Measurements from ENCODE around the gene NLGN1.
"Not testable (repeated sequence)": the region's sequence is repeated elsewhere in the genome, so short reads cannot be mapped to it uniquely, and the experiment has no call there.

The NLGN1 gene

DNA sequence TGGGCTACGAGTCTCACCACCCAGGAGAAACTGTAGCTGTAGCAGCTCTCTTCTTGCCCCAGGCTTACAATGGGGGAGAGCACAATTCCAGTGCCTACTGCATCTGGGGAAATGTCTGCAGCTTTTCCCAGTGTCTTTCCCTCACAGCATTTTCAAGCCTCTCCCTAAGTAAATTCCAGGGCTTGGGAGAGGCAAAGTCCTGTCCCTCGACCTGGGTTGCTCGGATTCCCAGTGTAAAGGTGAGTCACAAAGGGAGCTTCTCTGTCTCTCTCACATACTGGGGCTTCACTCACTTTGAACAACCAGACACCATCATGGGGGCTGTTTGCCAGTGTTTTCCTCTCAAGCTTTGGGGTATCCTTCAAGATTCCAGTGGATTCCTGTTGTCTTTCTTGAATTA lies 772.2 kb downstream of the NLGN1 start:
- DNase-seq (ENCODE audit: low spot score): no peak

DNA sequence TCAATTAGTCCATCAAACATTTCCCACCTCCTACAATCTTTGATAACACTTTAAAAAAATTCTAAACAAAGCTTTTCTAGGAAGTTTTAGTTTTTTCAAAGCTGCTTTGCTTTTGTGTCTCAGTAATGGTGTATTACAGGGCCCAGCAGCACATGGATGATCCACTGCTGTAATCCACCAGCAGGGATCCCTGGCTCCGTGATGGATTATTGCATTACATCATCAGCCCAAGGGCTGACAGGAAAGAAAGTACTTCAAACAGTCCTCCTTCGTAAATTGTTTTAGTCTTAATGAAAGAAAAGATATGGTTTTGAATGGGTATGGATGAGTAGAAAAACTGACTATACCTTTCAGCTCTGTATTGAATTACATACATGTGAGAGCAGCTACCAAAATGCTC lies 772.7 kb downstream of the NLGN1 start:
- no peak for DNase-seq (ENCODE audit: low spot score)

DNA sequence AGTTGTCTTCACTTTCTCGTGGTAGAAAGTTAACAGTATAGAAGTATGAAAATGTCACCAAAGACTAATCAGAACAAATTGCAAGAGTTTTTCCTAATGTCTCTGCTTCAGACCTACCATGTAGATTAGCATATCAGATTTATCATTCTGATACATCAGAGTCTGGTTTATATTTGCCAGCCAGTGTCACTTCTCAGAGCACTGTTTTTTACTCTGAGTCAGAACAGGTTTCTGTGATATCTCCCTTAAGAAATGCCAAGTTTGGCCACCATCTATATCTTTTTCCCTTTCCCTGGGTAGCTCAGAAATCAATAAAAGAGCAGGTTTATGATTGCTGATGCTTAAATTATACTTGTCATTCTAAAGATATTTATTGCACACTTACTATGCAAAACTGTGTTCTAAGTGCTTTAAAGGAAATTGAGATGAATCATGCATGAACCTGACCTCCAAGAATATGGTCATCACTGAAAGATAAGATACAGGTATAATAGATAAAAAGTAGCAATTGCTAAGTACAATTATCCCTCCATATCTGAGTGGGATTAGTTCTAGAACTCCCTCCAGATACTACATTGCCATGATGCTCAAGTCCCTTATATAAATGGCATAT lies 788.9 kb downstream of the NLGN1 start:
- DNase-seq (ENCODE audit: low spot score): no peak

DNA sequence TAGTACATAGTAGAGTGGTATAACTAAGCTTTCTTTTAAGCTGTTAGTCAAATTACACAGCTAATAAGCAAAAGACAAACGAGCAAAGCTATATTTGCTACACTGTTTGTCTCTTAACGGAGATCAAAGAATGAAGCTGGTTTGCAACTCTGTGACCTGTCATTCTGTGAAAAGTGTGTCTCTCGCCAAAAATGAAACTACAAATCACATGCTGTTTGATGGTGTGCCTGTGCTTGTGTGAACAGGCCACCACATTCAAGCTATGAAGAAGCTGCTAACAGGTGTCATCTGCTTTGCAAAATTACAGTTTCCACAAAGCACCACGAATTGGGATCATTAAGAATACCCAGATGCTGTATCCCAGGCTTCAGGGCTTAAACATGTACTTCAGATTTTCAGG lies 793.8 kb downstream of the NLGN1 start:
- no peak for DNase-seq (ENCODE audit: low spot score)

DNA sequence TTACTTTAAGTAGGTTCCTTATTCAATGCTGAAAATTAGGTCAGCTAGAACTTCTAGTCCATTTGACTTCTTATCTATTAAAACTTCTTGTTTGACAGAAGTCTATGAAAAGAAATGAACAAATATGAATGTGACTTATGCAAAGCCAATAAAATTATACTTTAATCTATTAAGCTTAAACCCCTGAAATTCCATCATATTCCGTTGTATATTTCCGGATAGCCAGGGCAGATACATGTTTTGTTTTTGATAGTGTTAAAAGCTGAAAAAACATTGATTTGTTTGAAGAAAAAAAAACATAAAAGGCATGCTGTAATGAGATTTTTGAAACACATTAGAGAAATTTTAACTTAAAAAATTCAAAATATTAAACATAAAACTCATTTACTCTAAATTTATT lies 794.4 kb downstream of the NLGN1 start:
- DNase-seq (ENCODE audit: low spot score): no peak

DNA sequence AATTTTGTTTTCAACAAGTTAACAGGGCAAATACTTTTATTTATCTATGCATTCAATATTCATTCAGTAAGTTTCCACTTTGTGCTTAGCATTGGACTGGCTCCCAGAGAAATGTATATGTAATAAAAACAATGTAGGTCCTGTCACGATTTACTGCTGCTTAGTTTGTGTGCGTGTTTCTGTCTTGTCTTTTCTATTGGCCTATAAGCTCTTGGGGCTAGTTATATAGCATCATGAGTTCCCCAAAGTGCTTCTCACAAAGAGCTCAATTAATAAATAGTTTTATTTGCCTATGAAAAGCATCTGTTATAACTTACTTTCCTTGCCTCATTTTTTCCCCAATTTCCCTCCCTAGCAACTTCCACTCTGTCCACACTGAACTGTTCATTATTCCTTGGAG lies 794.9 kb downstream of the NLGN1 start:
- no peak for DNase-seq (ENCODE audit: low spot score)

DNA sequence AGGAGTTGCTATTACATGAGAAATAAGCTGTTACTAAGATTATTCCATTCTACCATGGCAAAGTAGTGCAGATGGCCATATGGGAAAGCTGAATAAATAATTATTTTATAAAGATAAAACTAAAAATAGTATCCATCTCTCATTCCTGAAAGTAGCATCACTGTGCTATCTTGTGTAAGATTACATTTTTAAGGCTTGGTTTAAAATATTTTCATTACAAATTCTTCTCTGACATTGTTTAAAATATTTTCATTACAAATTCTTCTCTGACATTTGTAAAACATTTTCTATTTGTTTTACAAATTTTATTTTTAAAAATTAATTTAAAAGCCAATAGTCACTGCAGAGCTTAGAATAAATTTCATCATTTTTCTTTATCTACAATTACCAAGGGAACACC lies 796.1 kb downstream of the NLGN1 start:
- no peak for DNase-seq (ENCODE audit: low spot score)

DNA sequence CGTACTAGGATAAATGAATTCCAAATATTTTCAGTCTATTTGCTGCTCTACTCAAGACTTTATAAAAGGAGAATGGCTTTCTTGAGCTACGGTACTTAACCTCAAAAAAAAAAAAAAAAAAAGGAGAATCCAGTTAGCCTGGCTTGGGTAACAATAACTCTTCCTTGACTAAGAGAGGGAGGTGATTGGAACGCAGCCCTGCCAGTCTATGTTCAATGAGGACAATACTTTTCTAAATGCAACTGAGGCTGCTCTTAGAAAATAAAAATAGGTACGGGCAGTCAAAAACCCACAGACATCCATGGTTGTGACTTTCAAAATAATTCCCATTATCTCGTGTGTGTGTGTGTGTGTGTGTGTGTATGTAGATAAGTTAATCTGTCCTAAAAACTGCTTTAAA lies 799.9 kb downstream of the NLGN1 start:
- DNase-seq (ENCODE audit: low spot score): no peak

DNA sequence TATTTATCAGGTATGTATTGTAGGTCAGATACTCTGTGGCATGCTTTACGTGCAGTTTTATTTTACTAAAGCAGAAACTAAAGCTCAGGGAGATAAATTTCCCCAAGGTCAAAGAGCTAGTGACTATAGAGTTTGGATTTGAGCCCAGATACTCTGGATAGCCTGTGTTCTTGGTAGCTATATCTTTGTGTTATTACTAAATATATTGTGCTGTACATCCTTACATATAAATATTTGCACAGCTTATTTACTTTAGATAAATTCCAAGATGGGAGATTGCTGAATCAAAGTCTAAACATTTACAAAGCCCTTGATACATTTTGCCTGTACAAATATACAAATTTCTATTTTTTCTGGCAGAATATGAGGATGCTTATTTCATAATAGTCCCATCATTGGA lies 800.7 kb downstream of the NLGN1 start:
- no peak for DNase-seq (ENCODE audit: low spot score)

DNA sequence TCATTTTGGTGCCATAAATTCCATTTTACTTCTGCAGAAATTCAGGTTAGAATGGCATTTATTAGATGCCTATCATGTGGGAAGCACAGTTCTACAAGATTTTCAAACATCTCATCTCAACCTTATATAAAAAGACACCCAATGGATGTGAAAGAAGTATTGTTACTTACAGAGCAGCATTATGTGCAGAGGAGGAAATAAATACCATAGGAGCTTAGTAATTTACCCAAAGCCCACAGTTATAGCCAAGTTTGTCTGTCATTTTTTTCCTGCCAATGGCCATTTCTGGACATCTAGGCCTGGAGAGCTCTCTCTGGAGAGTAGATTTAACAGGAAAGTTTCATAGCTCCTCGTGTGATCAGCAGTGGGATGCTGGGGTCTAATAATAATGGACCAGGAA lies 802.2 kb downstream of the NLGN1 start:
- no peak for DNase-seq (ENCODE audit: low spot score)

DNA sequence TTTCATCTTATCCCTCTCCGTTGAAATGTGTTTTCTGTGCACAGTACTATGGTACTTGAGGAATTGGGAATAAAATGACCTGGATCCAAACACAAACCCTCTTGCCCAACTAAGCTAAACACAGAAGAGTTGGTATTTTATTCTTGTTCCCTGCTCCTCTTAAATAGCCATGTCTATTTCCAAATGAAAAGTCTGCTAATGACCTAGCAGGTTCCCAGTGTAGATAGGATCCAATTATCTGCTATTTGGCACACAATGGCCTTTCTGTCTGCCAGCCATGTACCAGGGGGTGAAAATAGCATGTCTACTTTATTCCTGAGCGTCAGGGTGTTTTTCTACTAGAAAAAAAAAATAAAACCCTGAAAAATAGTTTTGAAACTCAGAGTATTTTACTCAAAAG lies 804.6 kb downstream of the NLGN1 start:
- DNase-seq (ENCODE audit: low spot score): no peak

DNA sequence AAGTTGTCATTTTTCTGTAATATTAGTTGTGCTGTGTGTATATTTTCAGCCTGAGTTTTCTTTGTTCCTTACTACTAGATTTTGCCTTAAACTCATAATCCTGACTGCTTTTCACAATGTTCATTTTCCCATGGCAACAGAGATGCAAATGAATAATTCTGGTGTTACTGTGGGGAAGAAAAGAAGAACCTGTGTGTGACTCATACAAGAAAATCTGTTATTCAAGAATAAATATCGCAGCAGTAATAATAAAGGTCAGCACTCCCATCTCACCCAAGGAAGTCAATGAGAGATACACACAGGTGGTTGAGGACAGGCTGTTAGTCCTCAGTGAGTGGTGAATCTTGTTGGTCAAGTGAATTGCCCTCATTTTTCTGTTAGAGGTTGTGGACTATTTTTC lies 805.0 kb downstream of the NLGN1 start:
- DNase-seq (ENCODE audit: low spot score): no peak

DNA sequence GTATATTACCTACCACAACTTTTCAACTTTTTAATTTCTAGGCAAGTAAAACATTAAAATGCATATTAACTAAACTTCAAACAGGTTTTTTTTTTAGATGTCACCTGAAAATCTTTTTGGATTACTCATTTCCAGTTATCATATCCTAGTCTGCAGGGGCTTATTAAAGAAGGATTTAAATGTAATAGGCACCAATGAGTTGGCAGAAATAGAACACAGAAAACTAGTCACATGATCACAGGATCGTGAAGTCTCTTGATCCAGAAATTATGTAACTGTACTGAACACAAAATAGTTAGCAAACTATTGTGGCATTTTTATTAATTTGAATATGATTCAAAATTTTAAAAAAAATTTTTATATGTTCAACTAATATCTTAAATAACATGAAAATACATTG lies 807.2 kb downstream of the NLGN1 start:
- no peak for DNase-seq (ENCODE audit: low spot score)

DNA sequence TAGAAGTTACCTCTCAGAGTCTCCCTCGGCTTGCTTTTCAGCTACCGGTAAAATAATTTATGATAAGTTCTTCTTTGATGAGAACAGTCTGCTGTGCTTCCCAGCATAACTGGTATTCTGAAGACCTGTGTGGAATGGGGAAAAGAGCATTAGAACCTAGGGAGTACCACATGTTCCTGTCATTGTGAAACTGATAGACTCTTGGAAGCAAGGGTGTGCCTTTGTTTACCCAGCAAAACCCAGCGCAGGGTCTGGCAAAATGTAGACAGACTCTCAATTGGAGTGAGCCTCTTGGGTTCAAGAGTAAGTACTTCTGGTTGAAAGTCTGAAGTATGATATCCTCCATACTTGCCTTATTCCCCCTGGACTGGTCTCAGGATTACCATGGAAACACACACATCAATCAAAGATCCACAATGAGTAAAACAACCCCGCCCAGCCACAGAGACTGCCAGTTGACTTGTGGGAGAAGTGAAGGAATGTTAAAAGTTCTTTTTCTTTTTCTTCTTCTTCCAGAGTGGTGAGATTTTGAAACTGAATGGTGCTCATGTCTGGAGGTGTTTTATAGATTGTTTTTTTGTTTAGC lies 809.2 kb downstream of the NLGN1 start:
- DNase-seq (ENCODE audit: low spot score): peak; percentile 13

DNA sequence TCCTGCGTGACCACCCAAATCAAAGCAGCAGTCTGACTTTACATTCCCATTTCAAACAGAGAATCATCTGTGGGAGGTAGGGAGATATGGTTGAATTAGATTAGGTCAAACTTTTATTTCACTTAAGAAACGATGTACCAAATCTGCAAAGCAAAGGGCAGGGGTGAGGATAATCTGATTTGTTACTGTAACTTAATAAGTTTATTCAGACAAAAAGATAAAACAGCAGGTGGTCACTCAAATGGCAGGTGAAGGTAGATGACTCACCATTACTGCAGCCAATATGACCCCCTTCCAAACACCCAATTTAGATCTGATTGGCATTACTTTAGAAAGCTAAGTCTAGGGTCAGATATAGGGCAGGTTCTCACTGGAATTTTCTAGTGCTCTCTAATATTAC lies 810.6 kb downstream of the NLGN1 start:
- no peak for DNase-seq (ENCODE audit: low spot score)

DNA sequence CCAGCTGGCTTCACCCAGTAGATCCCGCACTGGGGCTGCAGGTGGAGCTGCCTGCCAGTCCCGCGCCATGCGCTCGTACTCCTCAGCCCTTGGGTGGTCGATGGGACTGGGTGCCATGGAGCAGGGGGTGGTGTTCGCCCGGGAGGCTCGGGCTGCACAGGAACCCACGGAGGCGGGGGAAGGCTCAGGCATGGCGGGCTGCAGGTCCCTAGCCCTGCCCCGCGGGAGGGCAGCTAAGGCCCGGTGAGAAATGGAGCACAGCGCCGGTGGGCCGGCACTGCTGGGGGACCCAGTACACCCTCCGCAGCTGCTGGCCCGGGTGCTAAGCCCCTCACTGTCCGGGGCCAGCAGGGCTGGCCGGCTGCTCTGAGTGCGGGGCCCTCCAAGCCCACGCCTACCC lies 814.4 kb downstream of the NLGN1 start:
- DNase-seq (ENCODE audit: low spot score): not testable (repeated sequence)

DNA sequence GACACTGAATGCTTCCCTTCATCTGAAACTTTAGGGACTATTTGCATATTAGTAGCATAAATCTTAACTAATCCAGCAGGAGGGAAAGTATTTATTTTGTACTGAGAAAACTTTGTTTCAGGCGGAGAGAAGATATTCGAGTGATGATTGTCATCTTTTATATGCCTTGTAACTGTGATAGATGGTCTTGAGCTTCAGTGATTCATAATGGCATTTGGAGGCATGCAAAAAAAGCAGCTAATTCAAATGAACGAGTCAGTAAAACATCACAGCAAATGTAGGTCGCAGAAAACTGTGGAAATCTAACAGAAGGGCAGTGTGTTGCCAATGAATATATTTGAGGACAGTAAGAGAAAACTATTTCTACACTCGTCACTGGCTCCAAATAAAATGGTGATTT lies 817.9 kb downstream of the NLGN1 start:
- no peak for DNase-seq (ENCODE audit: low spot score)

DNA sequence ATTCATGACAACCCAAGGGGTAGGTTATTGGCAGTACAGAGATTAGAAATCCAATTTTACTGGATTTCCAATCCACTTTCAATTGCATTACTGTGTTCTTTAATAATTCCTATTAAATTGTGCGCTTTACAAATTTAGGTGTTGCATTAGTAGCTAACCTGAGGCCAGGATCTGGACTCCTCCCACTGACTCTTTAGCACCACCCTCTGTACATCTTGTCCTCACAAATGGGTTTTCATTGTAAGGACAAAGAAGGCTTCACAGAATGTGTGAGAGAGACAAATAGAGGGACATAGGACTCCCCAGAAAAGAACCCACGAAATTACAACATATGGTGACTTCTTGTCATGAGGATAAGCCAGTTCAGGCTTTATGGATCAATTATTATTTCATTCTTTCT lies 818.5 kb downstream of the NLGN1 start:
- DNase-seq (ENCODE audit: low spot score): no peak

DNA sequence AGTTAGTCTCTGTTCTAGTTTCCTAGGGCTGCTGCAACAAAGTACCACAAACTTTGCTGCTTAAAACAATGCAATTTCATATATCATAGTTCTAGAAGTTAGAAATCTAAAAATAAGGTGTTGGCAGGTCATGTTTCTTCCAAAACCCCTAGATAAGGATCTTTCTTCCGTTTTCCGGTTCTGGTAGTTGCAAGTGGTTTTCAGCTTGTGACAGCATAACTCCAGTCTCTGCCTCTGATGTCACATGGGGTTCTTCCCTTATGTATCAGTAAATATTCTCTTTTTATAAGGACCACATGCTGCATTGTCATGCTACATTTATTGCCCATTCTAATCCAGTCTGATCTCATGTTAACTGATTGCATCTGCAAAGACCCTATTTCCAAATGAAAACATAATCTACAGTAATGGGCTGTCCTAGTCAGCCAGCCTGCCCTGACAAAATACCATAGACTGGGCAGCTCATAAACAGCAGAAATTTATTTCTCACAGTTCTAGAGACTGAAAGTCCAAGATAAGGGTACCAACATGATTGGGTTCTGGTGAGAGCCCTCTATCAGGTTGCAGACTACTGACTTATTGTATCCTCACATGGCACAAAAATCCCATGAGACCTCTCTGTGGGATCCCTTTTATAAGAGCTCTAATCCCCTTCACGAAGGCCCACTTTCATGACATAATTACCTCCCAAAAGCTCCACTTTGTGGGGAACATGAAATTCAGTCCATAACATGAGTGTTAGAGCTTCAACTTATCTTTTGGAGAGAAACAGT lies 819.6 kb downstream of the NLGN1 start:
- DNase-seq (ENCODE audit: low spot score): no peak

DNA sequence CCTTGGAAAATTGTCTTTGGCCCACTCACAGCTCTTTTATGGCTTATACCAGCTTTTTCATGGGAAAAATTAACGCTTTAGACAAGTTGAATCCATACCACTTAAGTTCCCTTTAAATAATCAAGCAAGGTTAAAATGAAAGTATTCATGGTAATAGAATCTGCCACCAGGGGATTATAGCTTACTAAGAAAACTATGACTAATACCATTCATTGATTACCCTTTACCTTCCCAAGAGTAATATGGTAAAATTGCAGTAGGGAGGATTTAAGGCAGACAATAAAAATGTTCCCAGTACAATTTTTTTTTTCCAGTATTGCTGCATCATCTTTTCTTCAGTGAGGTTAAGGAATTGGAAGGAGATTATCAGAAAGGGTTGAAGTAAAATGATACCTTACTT lies 820.5 kb downstream of the NLGN1 start:
- DNase-seq (ENCODE audit: low spot score): no peak

DNA sequence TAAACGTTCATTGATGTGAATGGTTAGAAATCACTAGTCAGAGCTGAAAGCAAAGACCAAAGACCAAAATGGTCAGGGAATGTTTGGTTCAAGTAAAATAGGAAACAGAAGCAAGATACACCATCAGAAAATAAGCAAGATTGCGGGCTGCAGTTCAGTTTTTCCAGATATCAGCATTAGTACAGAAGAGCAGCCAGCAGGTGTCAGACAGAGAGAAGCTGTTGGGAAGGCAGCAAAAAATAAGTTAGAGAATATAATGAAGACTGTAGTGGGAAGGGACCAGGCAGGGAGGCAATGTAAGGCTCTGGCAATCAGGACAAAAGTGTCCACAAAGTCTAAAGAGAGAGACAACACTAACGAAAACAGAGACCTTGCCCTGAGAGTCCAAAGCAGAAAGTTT lies 822.2 kb downstream of the NLGN1 start:
- DNase-seq (ENCODE audit: low spot score): no peak

DNA sequence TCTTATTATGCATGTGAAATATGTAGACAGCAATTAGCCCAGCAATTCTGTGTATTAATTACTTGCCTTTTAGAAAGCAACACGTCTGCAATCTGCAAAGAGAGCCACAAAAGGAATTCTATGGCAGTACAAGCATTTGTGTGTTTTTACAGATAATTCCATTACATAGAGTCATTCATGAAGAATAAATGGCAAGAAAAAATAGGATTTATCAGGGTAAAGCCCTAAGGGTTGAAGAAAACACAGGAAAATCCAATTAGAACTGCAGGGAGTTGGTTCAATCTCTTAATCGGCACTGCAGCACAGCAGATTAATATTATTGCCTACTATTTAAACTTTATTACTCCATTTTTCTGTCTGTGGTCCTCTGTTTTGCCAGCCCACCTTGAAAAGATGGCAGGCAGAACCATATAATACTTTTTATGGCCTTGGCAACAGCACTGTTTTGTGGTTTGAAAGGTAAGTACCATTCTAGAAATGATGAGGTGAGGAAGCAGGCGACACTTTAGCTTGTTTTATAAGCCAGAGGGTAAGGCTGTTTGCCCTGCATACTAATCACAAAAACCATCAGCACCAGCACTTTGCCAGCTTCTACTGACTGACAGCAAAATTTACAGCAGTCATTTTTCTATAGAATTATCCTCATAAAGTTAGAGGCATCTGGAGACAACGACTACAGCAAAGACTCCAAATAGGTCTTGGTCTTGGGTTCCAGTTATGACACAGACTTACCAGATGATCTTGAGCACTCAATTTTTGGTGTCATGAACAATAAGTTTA lies 823.4 kb downstream of the NLGN1 start:
- DNase-seq (ENCODE audit: low spot score): no peak

DNA sequence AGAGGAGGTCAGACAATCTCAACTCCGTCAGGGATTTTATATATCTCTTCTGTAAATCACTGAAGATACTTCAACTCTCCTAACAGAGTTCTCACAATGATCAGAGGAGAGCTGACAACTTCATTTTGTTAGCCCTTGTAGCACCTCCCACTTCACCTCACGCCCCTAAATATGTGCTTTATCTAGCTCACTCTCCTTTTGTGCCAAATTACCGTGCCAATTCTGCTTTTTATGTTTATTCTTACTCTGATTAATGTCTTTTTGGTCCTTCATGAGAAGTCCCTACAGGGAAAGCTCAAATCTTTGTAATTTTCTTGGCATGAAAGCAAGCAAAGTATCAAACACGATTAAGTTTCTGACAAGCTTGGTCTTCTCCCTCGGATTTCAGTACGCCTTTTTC lies 825.5 kb downstream of the NLGN1 start:
- no peak for DNase-seq (ENCODE audit: low spot score)

Measured in AG08396 (cell line).